A549 (cell line): ENCODE data around the gene NCCRP1.

Experiments used
- EP300 ChIP-seq, 2 experiments: fragments of >200 bp; sonication (Bioruptor Twin); formaldehyde crosslinking; IDR thresholded peaks; 2 replicates in 1 of 2; 3 replicates in 1 of 2; pipeline ENCODE4 v1.6.1; 2016 to 2017
- JUN ChIP-seq, 2 experiments: fragments of >200 bp; sonication (Bioruptor Twin); formaldehyde crosslinking; IDR thresholded peaks; 2 replicates in 1 of 2; 3 replicates in 1 of 2; pipeline ENCODE4 v1.6.1; 2016 to 2017
- POLR2A ChIP-seq: IDR thresholded peaks from 2 replicates; pipeline ENCODE4 v1.6.1; 2012; ENCODE audit warnings: mild to moderate bottlenecking, low read length
- RAD21 ChIP-seq, 2 experiments: fragments of >200 bp in 1 of 2; sonication (Bioruptor Twin) in 1 of 2; formaldehyde crosslinking in 1 of 2; IDR thresholded peaks in 1 of 2; conservative IDR thresholded peaks in 1 of 2; 2 replicates in 1 of 2; 3 replicates in 1 of 2; pipeline ENCODE4 v1.6.1; 2012 to 2018; ENCODE audit warnings: inconsistent platforms in 1 of 2
- USF2 ChIP-seq: fragments of 450-650 bp; IDR thresholded peaks from 2 replicates; pipeline ENCODE4 v1.6.1; 2014; ENCODE audit warnings: antibody characterized with exemption
- TF ChIP-seq, protein P1 (sequence below): fragments of >200 bp; sonication (Bioruptor Twin); formaldehyde crosslinking; IDR thresholded peaks from 3 replicates; pipeline ENCODE4 v1.5.1; 2016

DNA sequence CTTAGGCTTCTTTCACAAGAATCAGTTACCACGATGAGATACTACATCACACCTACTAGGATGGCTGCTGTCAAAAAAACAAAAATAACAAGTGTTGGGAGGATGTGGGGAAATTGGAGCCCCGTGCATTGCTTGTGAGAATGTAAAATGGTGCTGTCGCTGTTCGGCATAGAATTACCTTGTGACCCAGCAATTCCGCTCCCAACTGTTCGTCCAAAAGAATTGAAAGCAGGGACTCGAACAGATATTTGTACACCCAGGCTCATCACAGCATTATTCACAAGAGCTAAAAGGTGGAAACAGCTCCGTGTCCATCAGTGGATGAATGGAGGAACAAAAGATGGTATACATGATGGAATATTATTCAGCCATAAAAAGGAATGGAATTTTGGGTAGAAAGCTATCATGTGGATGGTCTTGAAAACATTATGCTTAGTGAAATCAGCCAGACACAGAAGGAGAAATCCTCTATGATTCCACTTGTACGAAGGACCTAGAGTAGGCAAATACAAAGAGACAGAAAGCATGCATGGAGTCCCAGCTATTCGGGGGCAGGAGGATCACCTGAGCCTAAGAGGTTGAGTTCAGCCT is 47.7 kb upstream of the NCCRP1 start:
- TF ChIP-seq, protein P1, sequence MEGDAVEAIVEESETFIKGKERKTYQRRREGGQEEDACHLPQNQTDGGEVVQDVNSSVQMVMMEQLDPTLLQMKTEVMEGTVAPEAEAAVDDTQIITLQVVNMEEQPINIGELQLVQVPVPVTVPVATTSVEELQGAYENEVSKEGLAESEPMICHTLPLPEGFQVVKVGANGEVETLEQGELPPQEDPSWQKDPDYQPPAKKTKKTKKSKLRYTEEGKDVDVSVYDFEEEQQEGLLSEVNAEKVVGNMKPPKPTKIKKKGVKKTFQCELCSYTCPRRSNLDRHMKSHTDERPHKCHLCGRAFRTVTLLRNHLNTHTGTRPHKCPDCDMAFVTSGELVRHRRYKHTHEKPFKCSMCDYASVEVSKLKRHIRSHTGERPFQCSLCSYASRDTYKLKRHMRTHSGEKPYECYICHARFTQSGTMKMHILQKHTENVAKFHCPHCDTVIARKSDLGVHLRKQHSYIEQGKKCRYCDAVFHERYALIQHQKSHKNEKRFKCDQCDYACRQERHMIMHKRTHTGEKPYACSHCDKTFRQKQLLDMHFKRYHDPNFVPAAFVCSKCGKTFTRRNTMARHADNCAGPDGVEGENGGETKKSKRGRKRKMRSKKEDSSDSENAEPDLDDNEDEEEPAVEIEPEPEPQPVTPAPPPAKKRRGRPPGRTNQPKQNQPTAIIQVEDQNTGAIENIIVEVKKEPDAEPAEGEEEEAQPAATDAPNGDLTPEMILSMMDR: no peak
- TF ChIP-seq POLR2A (no peak), JUN (IDR thresholded peaks at IDR 0.05) (no peak), RAD21 (conservative IDR thresholded peaks at IDR 0.05 in 1 of 2, IDR thresholded peaks at IDR 0.05 in 1 of 2) (no peak), EP300 (IDR thresholded peaks at IDR 0.05) (no peak), USF2 (no peak)
